Measurements from ENCODE around the gene CCDC154.

- no peak for TF ChIP-seq CTCF (IDR thresholded peaks at IDR 0.05; ENCODE audit: insufficient read depth, low read depth, low read length)
- TF ChIP-seq EZH2 (IDR thresholded peaks at IDR 0.05; ENCODE audit: insufficient read depth, low read length) = no peak
These were observed 18.6 kb downstream of the CCDC154 start for GRCh38 chr16:1425616-1426370.
